Right cardiac atrium (tissue), 5 donors: Measurements from ENCODE around the gene RNF5. TPM values are rescaled to one million over a fixed set of nuclear protein-coding genes. Genes with fewer than 3 reads are reported as not detected.

Experiments used
- ATAC-seq, 2 donors: fragments of 200-7000 bp; cut with Tn5 transposase; one replicate each; pipeline versions ENCODE4 v1.8.0 to v1.9.1; 2020; ENCODE audit warnings: moderate library complexity in 2 of 2, mild to moderate bottlenecking in 1 of 2
- DNase-seq, 3 donors: peaks; one replicate each; pipeline ENCODE4 v3.0.0-alpha.2; 2020
- H3K27ac ChIP-seq: one replicate; pipeline ENCODE4 v1.5.1; 2013; ENCODE audit warnings: mild to moderate bottlenecking, low read length, control low read depth, moderate library complexity
- H3K27me3 ChIP-seq: one replicate; pipeline ENCODE4 v1.6.1; 2013; ENCODE audit not compliant: control insufficient read depth, insufficient read depth
- H3K4me1 ChIP-seq: one replicate; pipeline ENCODE4 v1.6.1; 2013; ENCODE audit warnings: low read length; ENCODE audit not compliant: control insufficient read depth, insufficient read depth
- H3K4me3 ChIP-seq: one replicate; pipeline ENCODE4 v1.5.1; 2013; ENCODE audit warnings: low read length, control low read depth
- H3K9me3 ChIP-seq: one replicate; pipeline ENCODE4 v1.6.1; 2013; ENCODE audit warnings: low read length; ENCODE audit not compliant: control insufficient read depth
- WGBS: extraction: QIAGEN DNeasy Blood & Tissue Kit; methylation state at CpG from one replicate; pipeline ENCODE4 v1.1.7; 2013; 5-methylcytosine and 5-hydroxymethylcytosine counted together
- intact Hi-C, 4 donors: fragments of 100-400 bp; cut with DNase I; formaldehyde crosslinking; loops; one replicate each; pipeline versions ENCODE4 v1.11.0 to v1.14.0; 2022 to 2023
- polyA plus RNA-seq: library from polyadenylated mRNA; stranded (reverse); fragments of 200-250 nt; gene quantifications from one replicate; pipeline ENCODE4 v1.2.3, GENCODE V29; 2013
- total RNA-seq, 4 donors: library from RNA; stranded (reverse); fragmentation: NEBNext Ultra II Directional; extraction: Animal tissue kit (Norgen Biotek cat#: 25700); gene quantifications; one replicate each; pipeline ENCODE4 v1.2.1, GENCODE V29; 2021
- donor health status: healthy with polysubstance abuse.
- donor health status: DM: no; HTN: yes; CAD: no.
- donor health status: DM: no; HTN: no; CAD: no.
- donor health status: DM: no; HTN: yes; CAD: no; lungs with severe emphysema.
- donor health status: DM: yes; HTN: yes; CAD: no.

RNF5 gene
- total and polyA plus RNA-seq, 5 donors, result 73.2 to 118 (median 78.3) TPM

DNA sequence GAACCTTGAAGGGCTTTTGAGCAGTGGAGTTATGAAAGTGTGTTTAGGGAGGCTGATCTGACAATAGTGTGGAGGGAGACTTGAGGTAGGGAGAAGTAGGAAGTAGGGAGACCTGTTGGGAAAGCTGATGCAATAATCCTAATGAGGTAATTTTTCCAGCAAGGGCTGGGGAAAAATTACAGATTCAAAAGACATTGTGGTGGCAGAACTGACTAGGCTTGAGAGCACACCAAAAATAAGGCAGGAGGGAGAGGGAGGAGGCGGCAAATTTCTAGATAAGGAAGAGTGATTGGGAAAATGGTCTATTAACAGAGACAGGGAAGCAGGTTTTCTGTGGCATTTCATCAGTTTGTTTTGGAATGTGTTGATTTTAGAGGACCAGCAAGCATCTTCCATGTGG lies 31.9 kb upstream of the RNF5 start:
- no peak for DNase-seq
- no peaks in the 10 kb centered on the region for H3K9me3 ChIP-seq
- H3K4me3 ChIP-seq, result no peak overlapping the region
- no peaks in the 10 kb centered on the region for H3K27me3 ChIP-seq
- H3K27ac ChIP-seq, result no peak overlapping the region
- no peaks in the 10 kb centered on the region for H3K4me1 ChIP-seq
- intact Hi-C loops, result no loop called here
- no peak for ATAC-seq
- 39% methylated on average over 1 of the region's 1 CpG for whole genome bisulfite sequencing

DNA sequence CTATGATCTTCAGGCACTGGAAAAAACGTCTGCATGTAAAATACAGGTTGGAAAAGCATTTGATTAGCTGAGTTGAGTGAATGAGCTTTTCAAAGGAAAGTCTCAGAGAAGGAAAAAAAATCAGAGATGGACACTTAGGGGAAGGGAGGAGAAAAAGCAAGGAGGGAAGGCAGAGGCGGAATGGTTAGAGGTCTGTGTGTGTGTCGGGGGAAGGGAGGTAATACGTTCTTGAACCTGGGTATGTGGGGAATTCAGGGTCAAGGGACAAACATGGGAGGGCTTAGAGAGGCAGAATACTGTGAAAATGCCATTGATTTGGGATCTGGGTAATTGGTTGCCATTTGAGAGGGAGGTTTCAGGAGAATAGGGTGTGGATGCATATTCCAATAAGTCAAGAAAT lies 31.5 kb upstream of the RNF5 start:
- 30% methylated on average over 4 of the region's 4 CpGs for WGBS
- DNase-seq (no peak), ATAC-seq (no peak)
- intact Hi-C loops, result no loop called here
- H3K27me3 ChIP-seq, result no peaks in the 10 kb centered on the region
- H3K4me3 ChIP-seq, result no peak overlapping the region
- H3K27ac ChIP-seq, result no peak overlapping the region
- no peaks in the 10 kb centered on the region for H3K9me3 ChIP-seq
- H3K4me1 ChIP-seq, result no peaks in the 10 kb centered on the region

DNA sequence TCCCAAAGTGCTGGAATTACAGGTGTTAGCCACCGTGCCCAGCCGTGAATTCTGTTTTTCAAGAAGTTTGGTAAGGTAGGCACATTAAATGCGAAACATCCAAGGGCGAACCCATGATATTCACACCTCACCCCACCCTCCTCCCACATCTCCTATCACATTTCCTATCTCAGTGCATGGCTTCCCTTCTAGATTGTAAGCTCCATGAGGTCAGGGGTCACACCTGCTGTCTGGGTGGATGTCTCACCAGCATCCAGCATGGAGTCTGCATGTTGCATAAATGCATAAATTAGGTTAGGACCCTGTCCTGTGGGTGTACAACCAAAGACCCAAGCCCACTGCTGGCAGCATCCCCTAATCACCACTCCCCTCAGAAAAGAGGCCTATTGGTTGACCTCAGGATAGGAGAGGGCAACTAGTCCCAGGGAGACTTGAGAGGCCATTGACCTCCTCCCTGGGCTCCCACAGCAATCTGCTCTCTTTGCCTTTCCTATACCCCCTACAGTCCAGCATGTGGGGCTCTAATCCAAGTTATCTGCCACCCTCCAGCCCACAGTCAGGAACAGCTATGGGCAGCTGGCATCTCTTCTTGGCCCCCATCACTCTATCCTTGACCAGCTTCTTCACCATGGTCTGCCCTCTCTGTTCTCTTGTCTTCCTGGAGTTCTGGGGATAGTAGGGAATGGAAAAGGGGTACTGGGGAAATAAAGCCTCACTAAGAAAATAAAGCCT lies 30.6 kb upstream of the RNF5 start:
- Histone ChIP-seq H3K4me1 (no peaks in the 10 kb centered on the region), H3K4me3 (no peak overlapping the region), H3K27ac (no peak overlapping the region), H3K27me3 (no peaks in the 10 kb centered on the region), H3K9me3 (no peaks in the 10 kb centered on the region)
- no peak for DNase-seq
- no peak for ATAC-seq
- WGBS, result 91% methylated on average over 4 of the region's 4 CpGs
- intact Hi-C loops, result no loop called here

DNA sequence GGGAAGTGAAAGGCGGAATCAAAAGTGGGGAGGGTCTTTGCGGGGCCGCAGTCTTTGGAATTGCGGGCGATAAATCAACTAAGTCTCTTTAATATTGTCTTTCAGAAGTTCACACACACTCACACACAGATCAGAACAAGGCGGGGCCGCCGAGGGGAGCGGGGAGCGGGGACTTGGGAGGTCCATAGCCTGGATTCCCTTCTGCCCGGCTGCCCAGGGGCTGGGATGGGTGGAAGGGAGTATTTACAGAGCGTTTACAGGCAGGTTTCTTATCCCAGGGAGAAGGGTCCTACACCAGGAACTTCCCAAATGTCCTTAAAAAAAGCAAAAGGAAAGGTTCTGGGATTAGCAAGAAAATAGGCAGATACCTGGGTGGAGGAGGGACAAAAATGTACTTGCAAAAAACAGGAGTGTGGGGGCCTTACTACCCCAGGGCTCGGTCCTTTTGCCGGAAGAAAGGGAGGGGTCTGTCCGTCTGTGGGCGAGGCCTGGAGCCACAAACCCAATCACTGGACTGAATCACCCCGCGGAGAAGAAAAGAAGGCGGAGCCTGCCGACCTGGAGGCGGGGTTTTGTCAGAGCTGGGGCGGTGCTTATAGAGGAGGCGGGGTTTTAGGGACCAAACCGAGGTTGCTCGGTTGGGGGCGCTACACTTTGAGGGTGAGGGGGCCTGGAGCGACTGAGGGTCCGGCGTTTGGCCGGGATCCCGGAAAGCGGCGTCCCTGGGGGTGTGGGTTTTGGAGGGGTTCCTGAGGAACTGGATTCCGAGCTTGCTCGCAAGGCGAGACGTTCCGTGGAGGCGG lies 29.7 kb upstream of the RNF5 start:
- no peak overlapping the region for H3K27ac ChIP-seq
- H3K9me3 ChIP-seq, result no peaks in the 10 kb centered on the region
- DNase-seq (peak; percentile 75 to 89 (median 87)), ATAC-seq (peak; percentile 62 to 82)
- WGBS, result 32% methylated on average over 39 of the region's 39 CpGs
- H3K27me3 ChIP-seq, result no peaks in the 10 kb centered on the region
- H3K4me3 ChIP-seq, result peak overlapping the region; percentile 57
- intact Hi-C loops, result no loop called here
- no peaks in the 10 kb centered on the region for H3K4me1 ChIP-seq

DNA sequence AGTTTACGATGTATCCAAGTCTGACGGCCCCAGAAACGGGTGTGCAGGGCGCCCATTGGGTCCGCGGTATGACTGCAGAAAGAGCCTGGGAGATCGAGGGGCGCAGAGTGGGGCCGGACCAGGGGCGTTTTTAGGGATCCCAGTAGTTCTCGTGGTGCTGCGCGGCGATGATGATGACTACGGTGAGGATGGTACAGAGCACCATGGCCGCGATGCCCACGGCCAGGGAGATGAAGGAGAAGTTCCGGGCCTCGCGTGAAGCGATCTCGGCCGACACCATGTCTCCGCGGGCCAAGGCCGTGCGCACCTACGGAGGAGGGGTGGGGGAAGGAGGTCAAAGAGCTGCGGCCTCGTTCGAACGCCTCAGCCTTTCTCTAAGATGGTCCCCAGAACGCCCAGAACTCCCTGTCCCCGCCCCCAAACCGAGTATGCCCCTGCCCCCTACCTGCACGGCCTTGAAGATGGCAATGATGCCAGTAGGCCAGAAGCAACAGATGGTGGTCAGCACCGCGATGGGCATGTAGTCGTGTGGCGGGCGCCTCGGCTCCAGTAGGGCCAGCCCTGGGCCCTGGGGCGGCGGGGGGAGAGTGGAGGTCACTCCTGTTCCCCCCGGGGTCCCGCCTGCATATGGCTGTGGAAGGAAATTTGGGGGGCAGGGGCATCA lies 29.0 kb upstream of the RNF5 start:
- ATAC-seq (no peak), DNase-seq (peak in 1 of 3 donors; percentile 58)
- no peaks in the 10 kb centered on the region for H3K4me1 ChIP-seq
- WGBS, result 47% methylated on average over 47 of the region's 47 CpGs
- no peaks in the 10 kb centered on the region for H3K9me3 ChIP-seq
- no peak overlapping the region for H3K27ac ChIP-seq
- intact Hi-C loops, result no loop called here
- H3K4me3 ChIP-seq, result peak overlapping the region; percentile 34
- H3K27me3 ChIP-seq, result no peaks in the 10 kb centered on the region

DNA sequence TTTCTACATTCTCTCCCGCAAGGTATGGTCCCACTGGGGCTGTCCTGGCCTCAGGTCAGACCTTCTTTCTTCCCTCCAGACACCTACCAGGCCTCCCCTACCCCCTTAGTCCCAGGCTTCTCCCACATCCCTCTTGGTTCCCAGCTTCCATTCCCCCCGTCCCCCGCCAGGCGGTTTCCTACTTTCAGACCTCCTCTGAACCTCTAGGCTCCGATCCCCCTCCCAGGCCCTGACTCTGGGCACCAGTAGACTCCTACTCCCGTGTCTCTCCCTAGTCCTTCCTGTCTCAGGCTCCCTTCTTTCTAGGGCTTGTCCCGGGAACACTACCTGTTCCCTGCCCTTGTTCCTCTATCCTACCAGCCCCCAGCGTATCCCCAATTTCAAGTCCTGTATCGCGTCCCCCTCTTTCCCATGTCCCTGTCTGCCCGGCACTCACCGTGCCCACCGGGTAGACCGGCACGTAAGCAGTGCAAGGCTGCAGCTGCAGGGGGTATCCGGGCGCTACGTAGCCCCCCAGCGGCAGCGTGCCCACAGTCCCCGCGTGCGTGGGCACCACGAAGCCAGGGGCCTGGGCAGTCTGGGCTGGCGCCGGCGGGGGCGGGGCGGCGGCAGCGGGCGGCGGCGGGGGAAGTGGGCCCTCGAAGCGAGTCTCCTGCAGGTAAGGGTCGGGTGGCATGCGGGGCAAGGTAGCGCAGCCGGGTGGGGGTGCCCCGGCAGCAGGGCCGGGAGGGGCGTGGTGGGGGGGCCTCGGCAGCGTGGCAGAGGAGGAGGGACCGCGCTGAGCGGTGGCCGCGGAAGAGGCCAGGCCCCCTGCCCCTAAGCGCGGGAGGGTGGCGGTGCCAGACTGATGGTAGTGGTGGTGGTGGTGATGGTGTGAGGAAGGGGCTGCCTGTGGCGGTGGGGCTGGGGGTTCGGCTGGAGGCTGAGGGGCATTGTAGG lies 28.0 kb upstream of the RNF5 start:
- no peak overlapping the region for H3K4me3 ChIP-seq
- ATAC-seq (no peak), DNase-seq (peak in 1 of 3 donors; percentile 59)
- 49% methylated on average over 55 of the region's 55 CpGs for WGBS
- intact Hi-C loops, result no loop called here
- no peaks in the 10 kb centered on the region for H3K9me3 ChIP-seq
- no peaks in the 10 kb centered on the region for H3K27me3 ChIP-seq
- no peak overlapping the region for H3K27ac ChIP-seq
- H3K4me1 ChIP-seq, result peaks cover 4% of the 10 kb centered on the region

DNA sequence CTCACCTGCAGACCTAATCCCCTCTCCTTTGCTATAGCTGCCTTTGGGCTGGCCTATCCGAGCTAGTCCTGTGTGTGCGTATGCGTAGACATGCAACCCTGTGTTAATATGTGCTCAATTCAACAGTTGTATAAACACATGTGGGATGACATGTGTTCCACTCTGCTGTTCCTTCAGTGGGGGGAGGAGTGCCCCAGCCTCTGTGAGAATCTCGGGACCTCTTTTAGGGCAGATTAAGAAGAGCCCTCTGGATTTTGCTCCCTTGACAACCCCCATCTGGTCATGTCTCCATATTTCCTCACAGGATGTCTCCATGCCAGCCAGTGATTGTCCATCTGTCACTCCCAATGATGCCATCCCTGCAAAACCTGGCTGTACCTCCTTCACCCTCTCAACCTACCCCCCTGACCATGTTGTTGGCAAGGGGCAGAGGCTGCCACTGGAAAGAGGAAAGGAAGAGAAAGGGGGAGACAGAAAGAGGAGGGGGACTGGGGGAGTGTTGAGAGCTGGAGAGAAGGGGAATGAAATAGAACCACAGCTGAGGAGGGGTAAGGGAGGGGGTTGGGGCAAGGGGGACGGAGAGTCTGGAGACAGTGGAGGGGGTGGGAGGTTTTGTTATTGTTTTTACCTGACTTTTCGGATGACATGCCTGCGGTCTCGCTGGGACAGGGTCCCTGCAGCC lies 26.9 kb upstream of the RNF5 start:
- WGBS, result 39% methylated on average over 8 of the region's 8 CpGs
- intact Hi-C loops, result no loop called here
- H3K9me3 ChIP-seq, result no peaks in the 10 kb centered on the region
- ATAC-seq, result no peak
- peaks cover 5% of the 10 kb centered on the region for H3K4me1 ChIP-seq
- H3K27me3 ChIP-seq, result no peaks in the 10 kb centered on the region
- no peak overlapping the region for H3K27ac ChIP-seq
- peak in 1 of 3 donors; percentile 27 for DNase-seq
- peak overlapping the region; percentile 49 for H3K4me3 ChIP-seq

DNA sequence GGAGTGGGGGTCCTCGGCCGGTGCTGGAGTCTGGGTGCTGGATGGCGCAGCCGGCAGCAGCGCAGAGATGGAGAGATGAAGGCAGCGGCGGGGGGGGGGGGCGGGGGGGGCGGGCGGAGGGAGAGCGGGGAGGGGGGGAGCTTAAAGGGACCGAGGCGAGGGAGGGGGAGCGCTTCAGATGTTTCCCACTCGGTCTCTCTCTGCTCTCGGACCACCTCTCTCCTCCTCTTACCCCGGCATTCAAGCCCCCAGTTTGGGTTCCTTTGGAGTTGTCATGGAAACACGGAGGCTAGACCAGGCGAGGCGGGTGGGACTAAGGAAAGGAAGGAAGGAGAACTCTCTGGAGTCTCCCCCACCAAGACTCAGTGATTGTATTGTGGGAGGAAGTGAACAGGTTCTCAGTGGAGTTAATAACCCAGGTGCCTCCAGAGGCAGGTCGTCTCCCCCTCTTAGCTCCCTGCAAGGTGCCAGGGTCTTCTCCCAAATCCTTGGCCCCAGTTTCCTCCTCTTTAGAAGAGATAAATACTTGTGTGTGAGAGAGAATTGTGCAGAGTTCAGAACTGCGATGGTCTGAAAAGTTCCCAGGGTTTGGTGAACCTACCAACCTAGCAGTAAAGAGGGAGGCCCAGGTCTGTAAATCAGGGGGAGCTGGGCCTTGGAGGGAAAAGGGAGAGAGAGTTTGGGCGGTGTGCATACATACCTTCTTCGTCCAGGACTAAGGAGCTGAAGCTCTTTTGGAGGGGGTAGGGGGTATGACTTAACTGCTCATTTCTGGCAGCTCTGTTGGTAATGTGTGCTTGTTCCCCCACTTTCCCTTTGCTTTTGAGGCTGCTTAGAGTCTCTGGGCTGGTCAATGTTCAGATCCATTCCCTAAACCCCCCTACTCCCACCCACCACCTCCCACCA lies 26.1 kb upstream of the RNF5 start, which contains the start of gene PRRT1:
PRRT1 (minus strand) TSS at position 77 of the 906 bp plus-strand sequence. CDS start 112 bp downstream, outside the sequence.
- intact Hi-C loops, result no loop called here
- whole genome bisulfite sequencing, result 18% methylated on average over 19 of the region's 24 CpGs
- Histone ChIP-seq H3K4me3 (peak within 1 kb of the TSS; percentile 60), H3K27me3 (no peaks in the 10 kb centered on the region), H3K27ac (no peak within 1 kb of the TSS), H3K4me1 (peaks cover 5% of the 10 kb centered on the region), H3K9me3 (no peaks in the 10 kb centered on the region)
- no peak for ATAC-seq
- peak in 1 of 3 donors; percentile 65 for DNase-seq

DNA sequence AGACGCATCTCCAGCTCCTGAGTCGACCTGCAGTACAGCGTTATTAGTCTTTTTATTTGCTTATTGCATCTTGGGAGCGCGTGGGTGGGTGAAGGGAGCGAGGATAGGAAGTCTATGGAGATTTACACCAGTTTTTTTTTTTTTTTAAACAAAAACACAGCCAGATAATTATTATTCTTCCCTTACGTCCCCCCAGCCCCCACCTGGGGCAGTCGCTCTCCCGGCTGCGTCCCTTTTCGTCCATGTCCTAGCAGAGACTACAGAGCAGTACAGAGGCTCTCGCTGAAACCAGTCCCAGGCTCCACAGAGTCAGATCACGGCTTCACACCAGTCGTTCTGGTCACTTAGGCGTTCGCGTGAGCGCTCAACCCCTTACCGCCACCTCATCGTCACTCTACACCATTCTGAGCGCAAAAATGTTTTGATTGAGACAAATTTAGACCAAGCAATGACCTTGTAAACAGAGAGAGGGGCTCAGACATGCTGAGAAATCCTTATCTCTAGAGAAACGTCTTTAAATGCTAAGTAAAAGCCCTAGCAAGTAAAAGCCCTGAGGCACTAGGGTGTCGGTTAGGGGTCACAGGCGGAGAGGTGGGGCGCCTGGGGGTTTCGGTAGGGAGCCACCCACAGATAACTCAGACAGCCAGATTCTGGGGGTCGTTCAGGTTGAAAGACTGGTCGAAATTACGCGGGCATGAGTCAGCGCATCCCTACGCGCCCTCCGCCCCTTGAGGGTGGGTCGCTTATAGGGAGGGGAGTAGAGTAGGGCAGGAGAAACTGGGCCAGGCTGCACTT lies 25.2 kb upstream of the RNF5 start:
- peaks cover 5% of the 10 kb centered on the region for H3K4me1 ChIP-seq

More for the DNA sequence above, 25.2 kb upstream of the RNF5 start:
- peak overlapping the region; percentile 70 for H3K27ac ChIP-seq
- peak overlapping the region; percentile 60 for H3K4me3 ChIP-seq
- no peaks in the 10 kb centered on the region for H3K9me3 ChIP-seq
- 21% methylated on average over 35 of the region's 35 CpGs for WGBS
- ATAC-seq (peak; percentile 32 to 57), DNase-seq (peak; percentile 62 to 77 (median 73))
- no peaks in the 10 kb centered on the region for H3K27me3 ChIP-seq
- intact Hi-C loops, result no loop called here
